ENCODE results near the gene SSBP1. TPM values are rescaled to one million over a fixed set of nuclear protein-coding genes. Genes with fewer than 3 reads are reported as not detected.
A peak's percentile ranks its signal among the peaks of the same experiment; 100 is the strongest.

The SSBP1 gene
- total and polyA plus RNA-seq, 2 experiments from 2014 or later = 113 to 278 TPM

GRCh38 chr7:141729020-141729419 is 9.1 kb upstream of the SSBP1 start:
- Histone ChIP-seq H3K9ac (no peak overlapping the region), H3K27ac (no peak overlapping the region), H2AFZ (no peak overlapping the region), H3K36me3 (ENCODE audit: low read depth) (no peaks in the 10 kb centered on the region), H3K79me2 (ENCODE audit: insufficient read depth) (no peaks in the 10 kb centered on the region), H3K4me1 (ENCODE audit: insufficient read depth) (no peaks in the 10 kb centered on the region), H3K9me3 (ENCODE audit: low read depth) (no peaks in the 10 kb centered on the region), H3K4me2 (ENCODE audit: unreplicated experiment) (no peak overlapping the region), H3K27me3 (replicated peaks; ENCODE audit: insufficient read depth) (no peaks in the 10 kb centered on the region), H3K4me3 (no peak overlapping the region), H3F3A (ENCODE audit: insufficient read depth) (no peaks in the 10 kb centered on the region), H3K9me2 (ENCODE audit: insufficient read depth) (no peaks in the 10 kb centered on the region), H4K20me1 (ENCODE audit: insufficient read depth) (no peaks in the 10 kb centered on the region)
- TF ChIP-seq EZH2phosphoT487 (IDR thresholded peaks at IDR 0.05; ENCODE audit: insufficient read depth, low read depth) (no peak), EZH2 (IDR thresholded peaks at IDR 0.05; ENCODE audit: insufficient read depth, poor library complexity, severe bottlenecking) (no peak)
- no peak for DNase-seq
- 35 to 40% methylated on average over 1 of the region's 1 CpG for WGBS, 2 experiments (ENCODE audit: low coverage in 1 of 2, low lambda C conversion rate in 2 of 2, missing lambda C conversion rate in 2 of 2)
- in situ Hi-C loops (cut with MboI) = no loop called here

GRCh38 chr7:141731476-141732149 is 6.5 kb upstream of the SSBP1 start:
- no peak overlapping the region for H3K27ac ChIP-seq
- in situ Hi-C loops (cut with MboI) = no loop called here
- no peaks in the 10 kb centered on the region for H3K4me1 ChIP-seq (ENCODE audit: insufficient read depth)
- H3K79me2 ChIP-seq (ENCODE audit: insufficient read depth) = no peaks in the 10 kb centered on the region
- no peaks in the 10 kb centered on the region for H3F3A ChIP-seq (ENCODE audit: insufficient read depth)
- H3K9me3 ChIP-seq (ENCODE audit: low read depth) = no peaks in the 10 kb centered on the region
- no peak overlapping the region for H2AFZ ChIP-seq
- no peaks in the 10 kb centered on the region for H3K9me2 ChIP-seq (ENCODE audit: insufficient read depth)
- no peak overlapping the region for H3K9ac ChIP-seq
- TF ChIP-seq EZH2phosphoT487 (IDR thresholded peaks at IDR 0.05; ENCODE audit: insufficient read depth, low read depth) = no peak
- TF ChIP-seq EZH2 (IDR thresholded peaks at IDR 0.05; ENCODE audit: insufficient read depth, poor library complexity, severe bottlenecking) = no peak
- H3K27me3 ChIP-seq (replicated peaks; ENCODE audit: insufficient read depth) = no peaks in the 10 kb centered on the region
- no peak for DNase-seq
- 79 to 98% methylated on average over 12 to 19 of the region's 24 CpGs for WGBS, 2 experiments (ENCODE audit: low coverage in 1 of 2, low lambda C conversion rate in 2 of 2, missing lambda C conversion rate in 2 of 2)
- H4K20me1 ChIP-seq (ENCODE audit: insufficient read depth) = no peaks in the 10 kb centered on the region
- no peak overlapping the region for H3K4me2 ChIP-seq (ENCODE audit: unreplicated experiment)
- no peaks in the 10 kb centered on the region for H3K36me3 ChIP-seq (ENCODE audit: low read depth)
- no peak overlapping the region for H3K4me3 ChIP-seq

- peak overlapping the region; percentile 79 for H3K27ac ChIP-seq
- no peaks in the 10 kb centered on the region for H3K27me3 ChIP-seq (replicated peaks; ENCODE audit: insufficient read depth)
- no peaks in the 10 kb centered on the region for H3K9me2 ChIP-seq (ENCODE audit: insufficient read depth)
- WGBS, 2 experiments (ENCODE audit: low coverage in 1 of 2, low lambda C conversion rate in 2 of 2, missing lambda C conversion rate in 2 of 2) = 77 to 79% methylated on average over 11 of the region's 11 CpGs
- peaks cover 42% of the 10 kb centered on the region for H3K79me2 ChIP-seq (ENCODE audit: insufficient read depth)
- in situ Hi-C loops (cut with MboI) = no loop called here
- H3K9me3 ChIP-seq (ENCODE audit: low read depth) = no peaks in the 10 kb centered on the region
- H3K36me3 ChIP-seq (ENCODE audit: low read depth) = peaks cover 14% of the 10 kb centered on the region; the same call in 1 of the 2 replicates
- peak overlapping the region; percentile 89 for H3K4me2 ChIP-seq (ENCODE audit: unreplicated experiment)
- TF ChIP-seq EZH2phosphoT487 (IDR thresholded peaks at IDR 0.05; ENCODE audit: insufficient read depth, low read depth) (no peak), EZH2 (IDR thresholded peaks at IDR 0.05; ENCODE audit: insufficient read depth, poor library complexity, severe bottlenecking) (no peak)
- no peaks in the 10 kb centered on the region for H4K20me1 ChIP-seq (ENCODE audit: insufficient read depth)
- peak; percentile 16 for DNase-seq
- H3K4me1 ChIP-seq (ENCODE audit: insufficient read depth) = peaks cover 14% of the 10 kb centered on the region
- peak overlapping the region; percentile 94 for H3K4me3 ChIP-seq
- peak overlapping the region; percentile 98 for H2AFZ ChIP-seq
- peak overlapping the region; percentile 93 for H3K9ac ChIP-seq
- peaks cover 3% of the 10 kb centered on the region; the same call in 1 of the 2 replicates for H3F3A ChIP-seq (ENCODE audit: insufficient read depth)
Measured at GRCh38 chr7:141737118-141737835, 881 bp upstream of the SSBP1 start.

GRCh38 chr7:141738592-141739013 is 445 bp downstream of the SSBP1 start:
- no peak for DNase-seq
- Histone ChIP-seq H3K27ac (peak overlapping the region; percentile 57), H3K9me2 (ENCODE audit: insufficient read depth) (no peaks in the 10 kb centered on the region), H3K4me3 (peak overlapping the region; percentile 94), H3K4me2 (ENCODE audit: unreplicated experiment) (peak overlapping the region; percentile 88), H4K20me1 (ENCODE audit: insufficient read depth) (no peaks in the 10 kb centered on the region), H3K36me3 (ENCODE audit: low read depth) (peaks cover 25% of the 10 kb centered on the region), H3K27me3 (replicated peaks; ENCODE audit: insufficient read depth) (no peaks in the 10 kb centered on the region), H3K9me3 (ENCODE audit: low read depth) (no peaks in the 10 kb centered on the region), H3K79me2 (ENCODE audit: insufficient read depth) (peaks cover 53% of the 10 kb centered on the region), H3K9ac (peak overlapping the region; percentile 93), H3K4me1 (ENCODE audit: insufficient read depth) (peaks cover 14% of the 10 kb centered on the region), H2AFZ (peak overlapping the region; percentile 98), H3F3A (ENCODE audit: insufficient read depth) (peaks cover 3% of the 10 kb centered on the region; the same call in 1 of the 2 replicates)
- in situ Hi-C loops (cut with MboI) = no loop called here
- 1 to 3% methylated on average over 6 of the region's 6 CpGs for WGBS, 2 experiments (ENCODE audit: low coverage in 1 of 2, low lambda C conversion rate in 2 of 2, missing lambda C conversion rate in 2 of 2)
- no peak for TF ChIP-seq EZH2phosphoT487 (IDR thresholded peaks at IDR 0.05; ENCODE audit: insufficient read depth, low read depth)
- TF ChIP-seq EZH2 (IDR thresholded peaks at IDR 0.05; ENCODE audit: insufficient read depth, poor library complexity, severe bottlenecking) = no peak

Data from GM23248 (cell line).